Neural progenitor cell (in vitro differentiated cells): ENCODE results near the gene FABP1. TPM values are rescaled to one million over a fixed set of nuclear protein-coding genes. Genes with fewer than 3 reads are reported as not detected.

Experiments used
- DNase-seq: peaks from one replicate; pipeline ENCODE4 v3.0.0-alpha.2; 2016; ENCODE audit warnings: low spot score
- H2AFZ ChIP-seq: fragments of 200-600 bp; sonication (generic); replicated peaks from 2 replicates; pipeline ENCODE4 v1.6.1; 2016; ENCODE audit warnings: antibody characterized with exemption
- H3F3A ChIP-seq: fragments of 200-600 bp; sonication (generic); 2 replicates; pipeline ENCODE4 v1.6.1; 2016; ENCODE audit warnings: antibody characterized with exemption, low read depth
- H3K27ac ChIP-seq: fragments of 200-600 bp; sonication (generic); 2 replicates; pipeline ENCODE4 v1.5.1; 2016; ENCODE audit warnings: mild to moderate bottlenecking
- H3K27me3 ChIP-seq: fragments of 200-600 bp; sonication (generic); 2 replicates; pipeline ENCODE4 v1.6.1; 2016; ENCODE audit warnings: mild to moderate bottlenecking, moderate library complexity
- H3K36me3 ChIP-seq: fragments of 200-600 bp; sonication (generic); 2 replicates; pipeline ENCODE4 v1.5.1; 2016
- H3K4me1 ChIP-seq: fragments of 200-600 bp; sonication (generic); 2 replicates; pipeline ENCODE4 v1.6.1; 2016; ENCODE audit warnings: mixed run types
- H3K4me2 ChIP-seq: fragments of 200-600 bp; sonication (generic); 2 replicates; pipeline ENCODE4 v1.6.1; 2016
- H3K4me3 ChIP-seq: fragments of 200-600 bp; sonication (generic); 2 replicates; pipeline ENCODE4 v1.5.1; 2016
- H3K79me2 ChIP-seq: fragments of 200-600 bp; sonication (generic); 2 replicates; pipeline ENCODE4 v1.6.1; 2016; ENCODE audit warnings: low read depth
- H3K9ac ChIP-seq: fragments of 200-600 bp; sonication (generic); 2 replicates; pipeline ENCODE4 v1.6.1; 2016
- H3K9me3 ChIP-seq: fragments of 200-600 bp; sonication (generic); 2 replicates; pipeline ENCODE4 v1.5.1; 2016; ENCODE audit warnings: low read depth
- H4K20me1 ChIP-seq: fragments of 200-600 bp; sonication (generic); 2 replicates; pipeline ENCODE4 v1.6.1; 2016; ENCODE audit warnings: low read depth
- H3K27ac Mint-ChIP-seq: 3 replicates; pipeline ENCODE4 v1.8.0; 2021; ENCODE audit warnings: mixed read lengths
- H3K27me3 Mint-ChIP-seq: 2 replicates; pipeline ENCODE4 v1.8.0; 2022; ENCODE audit warnings: low read depth, mild to moderate bottlenecking, inconsistent platforms, moderate library complexity, mixed read lengths; ENCODE audit not compliant: insufficient read depth
- H3K36me3 Mint-ChIP-seq: 3 replicates; pipeline ENCODE4 v1.8.0; 2021; ENCODE audit warnings: mixed read lengths
- H3K4me1 Mint-ChIP-seq: 3 replicates; pipeline ENCODE4 v1.8.0; 2021; ENCODE audit warnings: mixed read lengths
- H3K4me3 Mint-ChIP-seq: 3 replicates; pipeline ENCODE4 v1.8.0; 2021; ENCODE audit warnings: mild to moderate bottlenecking, moderate library complexity, mixed read lengths
- H3K9me3 Mint-ChIP-seq: 3 replicates; pipeline ENCODE4 v1.8.0; 2020; ENCODE audit warnings: mixed read lengths
- EZH2 ChIP-seq: fragments of 200-600 bp; sonication (generic); IDR thresholded peaks from 2 replicates; pipeline ENCODE4 v1.6.1; 2017; ENCODE audit warnings: antibody characterized with exemption, mild to moderate bottlenecking, moderate library complexity
- EZH2phosphoT487 ChIP-seq: fragments of 200-600 bp; sonication (generic); IDR thresholded peaks from 2 replicates; pipeline ENCODE4 v1.6.1; 2017; ENCODE audit warnings: antibody characterized with exemption
- total RNA-seq: library from RNA; depleted of rRNA; stranded (reverse); fragments of >200 nt; gene quantifications from 2 replicates; pipeline ENCODE4 v1.2.3, GENCODE V29; 2015; ENCODE audit warnings: low replicate concordance
- TF ChIP-seq, protein P1 (sequence below): fragments of 200-600 bp; sonication (generic); IDR thresholded peaks from 2 replicates; pipeline ENCODE4 v1.5.1; 2017; ENCODE audit warnings: antibody characterized with exemption, mild to moderate bottlenecking

The FABP1 gene
- total RNA-seq, 1 donor from 2014 or later = not detected

- H3K27me3 Mint-ChIP-seq = peaks cover 6% of the 10 kb centered on the region
- H3K27me3 ChIP-seq = no peaks in the 10 kb centered on the region
- no peak overlapping the region for H2AFZ ChIP-seq
- H3K4me3 ChIP-seq = no peak overlapping the region
- no peaks in the 10 kb centered on the region for H3K9me3 ChIP-seq
- DNase-seq = no peak
- no peaks in the 10 kb centered on the region for H3F3A ChIP-seq
- no peaks in the 10 kb centered on the region for H3K9me3 Mint-ChIP-seq
- H3K4me3 Mint-ChIP-seq = no peak overlapping the region
- H3K4me2 ChIP-seq = no peak overlapping the region
- no peaks in the 10 kb centered on the region for H4K20me1 ChIP-seq
- H3K27ac Mint-ChIP-seq = no peak overlapping the region
- no peak overlapping the region for H3K27ac ChIP-seq
- no peaks in the 10 kb centered on the region for H3K79me2 ChIP-seq
- TF ChIP-seq, protein P1, sequence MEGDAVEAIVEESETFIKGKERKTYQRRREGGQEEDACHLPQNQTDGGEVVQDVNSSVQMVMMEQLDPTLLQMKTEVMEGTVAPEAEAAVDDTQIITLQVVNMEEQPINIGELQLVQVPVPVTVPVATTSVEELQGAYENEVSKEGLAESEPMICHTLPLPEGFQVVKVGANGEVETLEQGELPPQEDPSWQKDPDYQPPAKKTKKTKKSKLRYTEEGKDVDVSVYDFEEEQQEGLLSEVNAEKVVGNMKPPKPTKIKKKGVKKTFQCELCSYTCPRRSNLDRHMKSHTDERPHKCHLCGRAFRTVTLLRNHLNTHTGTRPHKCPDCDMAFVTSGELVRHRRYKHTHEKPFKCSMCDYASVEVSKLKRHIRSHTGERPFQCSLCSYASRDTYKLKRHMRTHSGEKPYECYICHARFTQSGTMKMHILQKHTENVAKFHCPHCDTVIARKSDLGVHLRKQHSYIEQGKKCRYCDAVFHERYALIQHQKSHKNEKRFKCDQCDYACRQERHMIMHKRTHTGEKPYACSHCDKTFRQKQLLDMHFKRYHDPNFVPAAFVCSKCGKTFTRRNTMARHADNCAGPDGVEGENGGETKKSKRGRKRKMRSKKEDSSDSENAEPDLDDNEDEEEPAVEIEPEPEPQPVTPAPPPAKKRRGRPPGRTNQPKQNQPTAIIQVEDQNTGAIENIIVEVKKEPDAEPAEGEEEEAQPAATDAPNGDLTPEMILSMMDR = no peak
- TF ChIP-seq EZH2phosphoT487 = no peak
- no peak for TF ChIP-seq EZH2
- H3K4me1 Mint-ChIP-seq = peaks cover 22% of the 10 kb centered on the region
- H3K36me3 Mint-ChIP-seq = no peaks in the 10 kb centered on the region
- no peak overlapping the region for H3K9ac ChIP-seq
- no peaks in the 10 kb centered on the region for H3K36me3 ChIP-seq
- peaks cover 4% of the 10 kb centered on the region for H3K4me1 ChIP-seq
Measured at GRCh38 chr2:88085602-88086001, 42.3 kb downstream of the FABP1 start.

- H3F3A ChIP-seq = no peaks in the 10 kb centered on the region
- no peaks in the 10 kb centered on the region for H3K79me2 ChIP-seq
- TF ChIP-seq EZH2phosphoT487 = no peak
- TF ChIP-seq EZH2 = no peak
- TF ChIP-seq, protein P1 = no peak
- no peaks in the 10 kb centered on the region for H3K36me3 ChIP-seq
- H3K9ac ChIP-seq = no peak overlapping the region
- no peak overlapping the region for H3K27ac Mint-ChIP-seq
- H3K4me3 ChIP-seq = no peak overlapping the region
- DNase-seq = no peak
- H3K27me3 Mint-ChIP-seq = peaks cover 6% of the 10 kb centered on the region
- peaks cover 19% of the 10 kb centered on the region for H3K4me1 Mint-ChIP-seq
- H3K4me1 ChIP-seq = peaks cover 4% of the 10 kb centered on the region
- no peak overlapping the region for H3K4me3 Mint-ChIP-seq
- H3K9me3 ChIP-seq = no peaks in the 10 kb centered on the region
- no peak overlapping the region for H3K27ac ChIP-seq
- no peaks in the 10 kb centered on the region for H3K27me3 ChIP-seq
- no peaks in the 10 kb centered on the region for H4K20me1 ChIP-seq
- H3K4me2 ChIP-seq = no peak overlapping the region
- no peaks in the 10 kb centered on the region for H3K36me3 Mint-ChIP-seq
- no peak overlapping the region for H2AFZ ChIP-seq
- H3K9me3 Mint-ChIP-seq = no peaks in the 10 kb centered on the region
Measured at GRCh38 chr2:88085099-88085498, 42.8 kb downstream of the FABP1 start.

GRCh38 chr2:88082781-88083180 is 45.1 kb downstream of the FABP1 start:
- Histone ChIP-seq H3K27ac (no peak overlapping the region), H3F3A (no peaks in the 10 kb centered on the region), H3K4me2 (no peak overlapping the region), H2AFZ (no peak overlapping the region), H3K27me3 (no peaks in the 10 kb centered on the region), H3K9me3 (no peaks in the 10 kb centered on the region), H3K4me1 (peaks cover 4% of the 10 kb centered on the region), H4K20me1 (no peaks in the 10 kb centered on the region), H3K36me3 (no peaks in the 10 kb centered on the region), H3K4me3 (no peak overlapping the region), H3K79me2 (no peaks in the 10 kb centered on the region), H3K9ac (no peak overlapping the region)
- TF ChIP-seq EZH2 (no peak), EZH2phosphoT487 (no peak)
- TF ChIP-seq, protein P1 = no peak
- Mint-ChIP-seq H3K27me3 (peaks cover 2% of the 10 kb centered on the region), H3K4me3 (no peak overlapping the region), H3K9me3 (no peaks in the 10 kb centered on the region), H3K36me3 (no peaks in the 10 kb centered on the region), H3K4me1 (peaks cover 19% of the 10 kb centered on the region), H3K27ac (no peak overlapping the region)
- DNase-seq = no peak
